BE2C (cell line): ENCODE results near the gene CLEC19A.

Experiments
- DNase-seq: peaks from one replicate; pipeline ENCODE4 v3.0.0-alpha.2; 2020
- H3K27me3 ChIP-seq: fragments of 250-450 bp; sonication (Bioruptor Pico); 2 replicates; pipeline ENCODE4 v1.5.1; 2020; ENCODE audit warnings: mild to moderate bottlenecking
- H3K36me3 ChIP-seq: fragments of 250-450 bp; sonication (Bioruptor Pico); 2 replicates; pipeline ENCODE4 v1.5.1; 2020; ENCODE audit warnings: mild to moderate bottlenecking
- H3K4me1 ChIP-seq: fragments of 250-450 bp; sonication (Bioruptor Pico); 2 replicates; pipeline ENCODE4 v1.5.1; 2020
- H3K4me3 ChIP-seq: 2 replicates; pipeline ENCODE4 v1.5.1; 2011; ENCODE audit warnings: low read depth, low read length
- H3K9me3 ChIP-seq: fragments of 250-450 bp; sonication (Bioruptor Pico); 2 replicates; pipeline ENCODE4 v1.5.1; 2020
- TF ChIP-seq, protein P1 (sequence below): IDR thresholded peaks from 2 replicates; pipeline ENCODE4 v1.5.1; 2012; ENCODE audit warnings: mild to moderate bottlenecking, low read depth, low read length

The CLEC19A gene

DNA sequence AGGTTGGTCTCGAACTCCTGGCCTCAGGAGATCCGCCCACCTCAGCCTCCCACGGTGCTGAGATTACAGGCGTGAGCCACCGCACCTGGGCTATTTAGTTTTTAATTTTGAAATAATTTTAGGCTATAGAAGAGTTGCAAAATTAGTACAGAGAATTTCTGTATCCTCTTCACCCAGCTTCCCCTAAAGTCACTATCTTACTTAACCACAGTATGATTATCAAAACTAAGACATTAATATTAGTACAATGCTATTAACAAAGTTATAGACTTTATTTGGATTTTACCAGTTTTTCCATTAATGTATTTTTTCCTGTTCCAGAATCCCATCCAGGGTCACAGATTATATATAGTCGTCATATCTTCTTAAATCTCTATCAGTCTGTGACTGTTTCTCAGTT lies 62.6 kb downstream of the CLEC19A start:
- H3K27me3 ChIP-seq, result no peaks in the 10 kb centered on the region

DNA sequence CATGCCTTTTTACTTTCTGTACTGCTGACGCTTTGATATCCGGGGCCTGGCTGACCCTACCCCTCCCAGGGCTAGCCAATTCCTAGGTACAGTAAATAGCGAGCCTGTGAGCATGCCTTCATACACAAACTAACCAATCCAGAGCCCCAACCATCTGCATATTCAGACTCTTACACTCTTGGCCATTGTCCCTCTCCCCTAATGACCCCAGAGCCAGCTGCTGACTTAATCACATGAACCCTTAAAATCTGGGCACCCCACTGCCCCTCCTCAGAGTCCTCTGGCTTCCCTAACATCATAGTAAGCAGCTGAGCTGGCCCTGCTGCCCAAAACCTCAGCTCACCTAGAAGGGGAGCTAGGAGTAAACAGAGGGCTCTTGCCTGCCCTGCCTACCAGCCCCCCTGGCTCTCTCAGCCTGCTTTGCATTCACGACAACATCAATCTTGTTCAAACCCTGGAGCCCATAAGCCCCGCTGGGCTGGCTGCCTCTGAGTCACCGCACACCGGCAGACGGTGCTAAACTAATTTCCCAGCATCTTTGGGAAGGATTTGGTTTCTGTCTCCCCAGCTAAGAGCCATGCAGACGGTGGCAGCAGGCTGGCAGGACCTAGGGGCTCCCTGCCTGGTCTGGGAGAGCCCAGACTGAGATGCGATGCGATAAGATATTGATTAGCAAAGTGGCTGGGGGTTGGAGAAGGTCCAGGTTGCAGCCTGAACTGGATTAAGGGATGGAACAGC lies 63.2 kb downstream of the CLEC19A start:
- no peaks in the 10 kb centered on the region for H3K9me3 ChIP-seq
- no peaks in the 10 kb centered on the region for H3K36me3 ChIP-seq
- no peaks in the 10 kb centered on the region for H3K27me3 ChIP-seq
- peaks cover 3% of the 10 kb centered on the region; the same call in 1 of the 2 replicates for H3K4me1 ChIP-seq
- TF ChIP-seq, protein P1, sequence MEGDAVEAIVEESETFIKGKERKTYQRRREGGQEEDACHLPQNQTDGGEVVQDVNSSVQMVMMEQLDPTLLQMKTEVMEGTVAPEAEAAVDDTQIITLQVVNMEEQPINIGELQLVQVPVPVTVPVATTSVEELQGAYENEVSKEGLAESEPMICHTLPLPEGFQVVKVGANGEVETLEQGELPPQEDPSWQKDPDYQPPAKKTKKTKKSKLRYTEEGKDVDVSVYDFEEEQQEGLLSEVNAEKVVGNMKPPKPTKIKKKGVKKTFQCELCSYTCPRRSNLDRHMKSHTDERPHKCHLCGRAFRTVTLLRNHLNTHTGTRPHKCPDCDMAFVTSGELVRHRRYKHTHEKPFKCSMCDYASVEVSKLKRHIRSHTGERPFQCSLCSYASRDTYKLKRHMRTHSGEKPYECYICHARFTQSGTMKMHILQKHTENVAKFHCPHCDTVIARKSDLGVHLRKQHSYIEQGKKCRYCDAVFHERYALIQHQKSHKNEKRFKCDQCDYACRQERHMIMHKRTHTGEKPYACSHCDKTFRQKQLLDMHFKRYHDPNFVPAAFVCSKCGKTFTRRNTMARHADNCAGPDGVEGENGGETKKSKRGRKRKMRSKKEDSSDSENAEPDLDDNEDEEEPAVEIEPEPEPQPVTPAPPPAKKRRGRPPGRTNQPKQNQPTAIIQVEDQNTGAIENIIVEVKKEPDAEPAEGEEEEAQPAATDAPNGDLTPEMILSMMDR, result no peak
- no peak overlapping the region for H3K4me3 ChIP-seq
- DNase-seq, result peak; percentile 69

More for the DNA sequence above, 62.6 kb downstream of the CLEC19A start:
- no peak for DNase-seq
- H3K9me3 ChIP-seq, result no peaks in the 10 kb centered on the region
- H3K4me3 ChIP-seq, result no peak overlapping the region
- H3K36me3 ChIP-seq, result no peaks in the 10 kb centered on the region
- peaks cover 3% of the 10 kb centered on the region; the same call in 1 of the 2 replicates for H3K4me1 ChIP-seq
- TF ChIP-seq, protein P1, result no peak

DNA sequence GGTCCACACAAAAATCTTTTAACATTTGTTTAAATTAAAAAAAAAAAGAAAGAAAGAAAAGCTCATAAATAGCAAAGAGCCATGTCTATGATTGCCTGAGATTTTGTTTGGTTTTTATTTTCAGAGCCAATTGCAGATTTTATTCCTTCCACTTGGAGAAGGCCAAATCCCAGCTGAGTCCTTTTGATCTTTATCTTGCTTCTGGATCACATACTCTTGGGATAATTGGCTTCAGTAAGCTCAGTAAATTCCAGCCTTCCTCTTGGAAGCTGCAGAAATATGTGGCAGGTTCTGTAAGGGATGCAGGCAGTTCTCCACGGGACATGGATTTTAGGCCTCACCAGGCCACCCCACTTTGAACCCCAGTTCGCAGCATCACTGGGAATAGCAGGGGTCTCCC lies 68.8 kb downstream of the CLEC19A start:
- Histone ChIP-seq H3K4me1 (peaks cover 2% of the 10 kb centered on the region; the same call in 1 of the 2 replicates), H3K4me3 (no peak overlapping the region), H3K27me3 (no peaks in the 10 kb centered on the region), H3K36me3 (no peaks in the 10 kb centered on the region), H3K9me3 (no peaks in the 10 kb centered on the region)
- no peak for DNase-seq
- TF ChIP-seq, protein P1, result no peak

DNA sequence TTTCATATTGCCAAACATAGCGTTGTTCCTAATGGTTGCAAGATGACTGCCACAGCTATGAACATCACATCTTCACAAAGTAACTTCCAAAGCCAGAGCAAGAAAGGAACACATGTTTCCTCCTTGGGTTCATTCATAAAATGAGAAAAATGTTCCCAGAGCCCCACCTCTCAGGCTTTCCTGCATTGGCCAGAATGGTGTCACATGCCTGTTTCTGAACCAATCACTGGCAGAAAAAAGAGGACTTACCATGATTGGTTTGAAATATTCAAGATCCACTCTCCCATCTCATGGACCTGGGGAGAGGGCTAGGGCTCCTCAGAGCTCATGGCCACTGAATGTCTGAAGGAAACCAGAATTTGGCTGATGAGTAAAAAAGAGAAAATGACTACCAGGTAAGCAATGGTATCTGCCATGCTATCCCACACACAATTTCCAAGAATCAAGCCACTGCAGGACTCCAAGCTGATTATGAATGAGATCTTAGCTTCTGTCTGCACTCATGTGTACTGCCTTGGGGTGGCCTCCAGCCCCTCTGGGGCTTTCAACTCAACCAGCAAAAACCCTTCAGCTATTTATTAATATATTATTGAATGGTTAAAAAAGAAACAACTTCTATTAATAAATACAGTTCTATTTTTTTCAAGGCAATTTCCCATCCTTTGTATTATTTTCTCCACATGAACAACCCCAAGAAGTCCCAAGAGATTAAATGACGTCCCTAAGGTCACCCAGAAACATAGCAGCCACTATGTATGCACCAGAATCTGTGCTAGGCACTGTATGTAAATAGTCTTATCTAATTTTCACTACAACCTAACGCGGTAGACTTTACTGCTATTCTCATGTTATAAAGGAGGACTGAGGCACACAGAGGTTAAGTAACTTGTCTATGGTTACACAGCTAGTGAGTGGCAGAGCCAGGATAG lies 70.8 kb downstream of the CLEC19A start:
- no peak for DNase-seq
- Histone ChIP-seq H3K36me3 (no peaks in the 10 kb centered on the region), H3K4me3 (no peak overlapping the region), H3K27me3 (no peaks in the 10 kb centered on the region), H3K4me1 (no peaks in the 10 kb centered on the region), H3K9me3 (no peaks in the 10 kb centered on the region)
- TF ChIP-seq, protein P1, result no peak

DNA sequence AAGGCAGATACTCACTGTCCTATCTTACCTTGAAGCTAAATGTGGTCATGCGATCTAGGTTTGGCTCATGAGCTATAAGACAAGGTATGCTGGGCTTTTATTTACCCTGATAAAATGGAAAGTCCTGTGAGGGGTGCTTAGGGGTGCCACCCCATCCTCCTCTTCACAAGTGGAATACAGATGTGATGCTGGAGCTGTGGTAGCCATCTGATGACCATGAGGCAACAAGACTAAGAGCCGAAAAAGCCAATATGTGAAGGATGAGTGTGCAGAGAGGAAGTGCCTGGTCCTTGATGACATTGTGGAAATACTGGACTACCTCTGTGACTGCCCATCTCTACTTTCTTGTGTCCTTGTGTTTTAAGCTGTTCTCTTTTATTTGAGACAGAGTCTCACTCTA lies 74.0 kb downstream of the CLEC19A start:
- no peak for DNase-seq
- no peaks in the 10 kb centered on the region for H3K4me1 ChIP-seq
- no peaks in the 10 kb centered on the region for H3K27me3 ChIP-seq
- H3K36me3 ChIP-seq, result no peaks in the 10 kb centered on the region
- TF ChIP-seq, protein P1, result no peak
- no peak overlapping the region for H3K4me3 ChIP-seq
- no peaks in the 10 kb centered on the region for H3K9me3 ChIP-seq
